Testis (tissue), 3 donors: ENCODE results near the gene NKX1-2. TPM values are rescaled to one million over a fixed set of nuclear protein-coding genes. Genes with fewer than 3 reads are reported as not detected.

Source experiments
- DNase-seq: peaks from one replicate; pipeline ENCODE4 v3.0.0-alpha.2; 2019
- H3K27ac ChIP-seq, 2 donors: fragments of 200-600 bp; sonication (generic); one replicate each; pipeline ENCODE4 v1.5.1; 2019
- H3K27me3 ChIP-seq: fragments of 200-600 bp; sonication (generic); one replicate; pipeline ENCODE4 v1.5.1; 2019
- H3K36me3 ChIP-seq: fragments of 200-600 bp; sonication (generic); one replicate; pipeline ENCODE4 v1.5.1; 2017; ENCODE audit warnings: low read depth; ENCODE audit errors: missing control alignments
- H3K4me1 ChIP-seq: fragments of 200-600 bp; sonication (generic); one replicate; pipeline ENCODE4 v1.5.1; 2019
- H3K4me3 ChIP-seq, 2 donors: fragments of 200-600 bp; sonication (generic); one replicate each; pipeline ENCODE4 v1.5.1; 2017 to 2019
- H3K9me3 ChIP-seq: fragments of 200-600 bp; sonication (generic); one replicate; pipeline ENCODE4 v1.5.1; 2017
- CTCF ChIP-seq, 3 experiments: fragments of 450-650 bp in 2 of 3; fragments of 200-600 bp in 1 of 3; sonication (generic) in 1 of 3; IDR thresholded peaks; one replicate each; pipeline ENCODE4 v1.5.1; 2016 to 2019; ENCODE audit warnings: antibody characterized with exemption in 3 of 3, mild to moderate bottlenecking in 2 of 3, moderate library complexity in 1 of 3
- POLR2A ChIP-seq: fragments of 450-650 bp; IDR thresholded peaks from one replicate; pipeline ENCODE4 v1.6.1; 2017; ENCODE audit warnings: antibody characterized with exemption, mild to moderate bottlenecking, moderate library complexity
- WGBS, 2 donors: methylation state at CpG; one replicate each; pipeline ENCODE4 v1.1.5; 2018; 5-methylcytosine and 5-hydroxymethylcytosine counted together
- intact Hi-C: fragments of 100-400 bp; cut with DNase I; formaldehyde crosslinking; loops from one replicate; pipeline ENCODE4 v1.15.1; 2023; ENCODE audit warnings: low total_unique reads
- polyA plus RNA-seq: library from polyadenylated mRNA; stranded (reverse); fragments of 350-450 nt; fragmentation: Illumina TruSeq; extraction: RNeasy Lipid Tissue Mini Kit (QIAGEN cat#74804); gene quantifications from one replicate; pipeline ENCODE4 v1.2.3, GENCODE V29; 2014; ENCODE audit warnings: low read depth, low replicate concordance; ENCODE audit not compliant: insufficient read depth
- total RNA-seq, 2 donors: library from RNA; depleted of rRNA; stranded (reverse); fragments of >200 nt; gene quantifications; one replicate each; pipeline ENCODE4 v1.2.3, GENCODE V29; 2016

The NKX1-2 gene
- total and polyA plus RNA-seq, 3 donors from 2014 or later: 0.06 to 0.08 TPM; not detected in 1

- no peak for TF ChIP-seq CTCF (IDR thresholded peaks at IDR 0.05)
- TF ChIP-seq POLR2A: no peak
- intact Hi-C loops: no loop called here
- Histone ChIP-seq H3K9me3 (no peaks in the 10 kb centered on the region), H3K27ac (no peak overlapping the region), H3K27me3 (no peaks in the 10 kb centered on the region), H3K36me3 (no peaks in the 10 kb centered on the region), H3K4me3 (no peak overlapping the region), H3K4me1 (no peaks in the 10 kb centered on the region)
- no peak for DNase-seq
- WGBS, 2 donors: 83 to 88% methylated on average over 4 of the region's 4 CpGs
Observed at GRCh38 chr10:124430077-124430476, 19.8 kb downstream of the NKX1-2 start.

- intact Hi-C loops: no loop called here
- Histone ChIP-seq H3K27ac (no peak overlapping the region), H3K27me3 (no peaks in the 10 kb centered on the region), H3K36me3 (no peaks in the 10 kb centered on the region), H3K4me3 (no peak overlapping the region), H3K4me1 (no peaks in the 10 kb centered on the region), H3K9me3 (no peaks in the 10 kb centered on the region)
- 80 to 83% methylated on average over 5 of the region's 5 CpGs for WGBS, 2 donors
- TF ChIP-seq CTCF (IDR thresholded peaks at IDR 0.05): no peak
- no peak for DNase-seq
Observed at GRCh38 chr10:124429576-124429975, 20.3 kb downstream of the NKX1-2 start.

GRCh38 chr10:124428207-124428777 is 21.5 kb downstream of the NKX1-2 start:
- no peak for TF ChIP-seq CTCF (IDR thresholded peaks at IDR 0.05)
- no peak for TF ChIP-seq POLR2A
- no peaks in the 10 kb centered on the region for H3K9me3 ChIP-seq
- WGBS, 2 donors: 56 to 65% methylated on average over 3 of the region's 3 CpGs
- H3K27ac ChIP-seq: no peak overlapping the region
- H3K27me3 ChIP-seq: no peaks in the 10 kb centered on the region
- intact Hi-C loops: no loop called here
- H3K4me3 ChIP-seq: no peak overlapping the region
- H3K4me1 ChIP-seq: no peaks in the 10 kb centered on the region
- DNase-seq: no peak
- H3K36me3 ChIP-seq: no peaks in the 10 kb centered on the region

- H3K4me1 ChIP-seq: peaks cover 6% of the 10 kb centered on the region
- H3K4me3 ChIP-seq: no peak overlapping the region
- no peaks in the 10 kb centered on the region for H3K36me3 ChIP-seq
- H3K9me3 ChIP-seq: no peaks in the 10 kb centered on the region
- intact Hi-C loops: no loop called here
- TF ChIP-seq POLR2A (no peak), CTCF (IDR thresholded peaks at IDR 0.05) (no peak)
- no peaks in the 10 kb centered on the region for H3K27me3 ChIP-seq
- no peak for DNase-seq
- 88 to 92% methylated on average over 4 of the region's 4 CpGs for WGBS, 2 donors
- no peak overlapping the region for H3K27ac ChIP-seq
Observed at GRCh38 chr10:124425227-124425962, 24.4 kb downstream of the NKX1-2 start.

GRCh38 chr10:124423813-124424212 is 26.0 kb downstream of the NKX1-2 start:
- Histone ChIP-seq H3K27ac (no peak overlapping the region), H3K27me3 (no peaks in the 10 kb centered on the region)
- intact Hi-C loops: no loop called here

More at GRCh38 chr10:124423813-124424212, 26.0 kb downstream of the NKX1-2 start:
- H3K9me3 ChIP-seq: no peaks in the 10 kb centered on the region
- WGBS, 2 donors: 81 to 86% methylated on average over 5 of the region's 5 CpGs
- TF ChIP-seq CTCF (IDR thresholded peaks at IDR 0.05) (no peak), POLR2A (no peak)
- H3K4me3 ChIP-seq: no peak overlapping the region
- H3K36me3 ChIP-seq: no peaks in the 10 kb centered on the region
- DNase-seq: no peak
- peaks cover 17% of the 10 kb centered on the region for H3K4me1 ChIP-seq
